ENCODE measurements around the gene TP53.

The TP53 gene

DNA sequence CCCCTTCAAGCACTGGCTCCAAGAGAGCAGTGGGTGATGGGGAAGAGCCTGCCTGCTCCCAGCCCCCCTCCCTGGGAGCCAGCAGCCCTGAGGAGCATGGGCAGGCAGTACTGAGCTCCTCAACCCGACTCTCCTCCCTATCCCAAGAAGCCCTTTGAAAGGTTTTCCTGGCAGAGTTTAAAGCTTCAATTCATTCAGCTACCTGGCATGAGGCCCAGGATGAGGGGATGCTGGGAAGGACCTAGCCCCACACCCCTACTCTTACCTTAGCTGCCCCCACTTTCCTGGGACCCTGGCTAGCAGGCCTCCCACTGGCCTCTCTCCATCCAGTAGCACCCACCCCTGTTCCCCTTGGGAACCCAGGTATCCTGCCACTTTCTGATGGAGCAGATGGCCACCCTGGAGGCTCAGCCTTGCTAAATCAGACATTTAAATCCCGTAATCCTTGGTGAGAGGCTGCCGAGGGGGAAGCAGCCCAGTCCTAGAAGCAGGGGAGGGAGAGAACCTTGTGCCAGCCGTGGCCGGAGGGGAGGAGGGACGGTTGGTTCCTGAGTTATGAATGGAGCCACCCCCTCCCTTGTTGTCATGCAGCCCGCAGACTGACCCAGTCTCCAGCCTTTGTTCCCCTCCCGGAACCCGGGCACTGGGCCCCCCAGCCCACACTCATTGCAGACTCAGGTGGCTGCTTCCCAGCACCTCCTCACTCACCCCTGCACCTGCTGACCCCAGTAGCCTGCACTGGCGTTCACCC lies 19.5 kb downstream of the TP53 start:
- no peak for DNase-seq
- Histone ChIP-seq H3K27me3 (no peaks in the 10 kb centered on the region), H3K9me3 (no peaks in the 10 kb centered on the region), H3K4me1 (no peaks in the 10 kb centered on the region), H3K36me3 (peaks cover 5% of the 10 kb centered on the region), H3K4me3 (ENCODE audit: low read depth, low read length) (no peak overlapping the region)
- TF ChIP-seq CTCF (IDR thresholded peaks at IDR 0.05; ENCODE audit: low read depth, low read length), result no peak

GRCh38 chr17:7656958-7657609 lies 30.2 kb downstream of the TP53 start:
- Histone ChIP-seq H3K27me3 (peaks cover 5% of the 10 kb centered on the region; the same call in 1 of the 2 replicates), H3K9me3 (no peaks in the 10 kb centered on the region), H3K4me1 (no peaks in the 10 kb centered on the region), H3K36me3 (no peaks in the 10 kb centered on the region), H3K4me3 (ENCODE audit: low read depth, low read length) (no peak overlapping the region)
- no peak for TF ChIP-seq CTCF (IDR thresholded peaks at IDR 0.05; ENCODE audit: low read depth, low read length)
- DNase-seq, result no peak

GRCh38 chr17:7655541-7655840 lies 31.8 kb downstream of the TP53 start:
- H3K9me3 ChIP-seq, result no peaks in the 10 kb centered on the region
- DNase-seq, result no peak
- H3K4me3 ChIP-seq (ENCODE audit: low read depth, low read length), result no peak overlapping the region
- no peaks in the 10 kb centered on the region for H3K36me3 ChIP-seq
- no peaks in the 10 kb centered on the region for H3K4me1 ChIP-seq
- peaks cover 17% of the 10 kb centered on the region for H3K27me3 ChIP-seq
- TF ChIP-seq CTCF (IDR thresholded peaks at IDR 0.05; ENCODE audit: low read depth, low read length), result no peak

GRCh38 chr17:7654832-7655540 lies 32.3 kb downstream of the TP53 start:
- TF ChIP-seq CTCF (IDR thresholded peaks at IDR 0.05; ENCODE audit: low read depth, low read length), result no peak

DNA sequence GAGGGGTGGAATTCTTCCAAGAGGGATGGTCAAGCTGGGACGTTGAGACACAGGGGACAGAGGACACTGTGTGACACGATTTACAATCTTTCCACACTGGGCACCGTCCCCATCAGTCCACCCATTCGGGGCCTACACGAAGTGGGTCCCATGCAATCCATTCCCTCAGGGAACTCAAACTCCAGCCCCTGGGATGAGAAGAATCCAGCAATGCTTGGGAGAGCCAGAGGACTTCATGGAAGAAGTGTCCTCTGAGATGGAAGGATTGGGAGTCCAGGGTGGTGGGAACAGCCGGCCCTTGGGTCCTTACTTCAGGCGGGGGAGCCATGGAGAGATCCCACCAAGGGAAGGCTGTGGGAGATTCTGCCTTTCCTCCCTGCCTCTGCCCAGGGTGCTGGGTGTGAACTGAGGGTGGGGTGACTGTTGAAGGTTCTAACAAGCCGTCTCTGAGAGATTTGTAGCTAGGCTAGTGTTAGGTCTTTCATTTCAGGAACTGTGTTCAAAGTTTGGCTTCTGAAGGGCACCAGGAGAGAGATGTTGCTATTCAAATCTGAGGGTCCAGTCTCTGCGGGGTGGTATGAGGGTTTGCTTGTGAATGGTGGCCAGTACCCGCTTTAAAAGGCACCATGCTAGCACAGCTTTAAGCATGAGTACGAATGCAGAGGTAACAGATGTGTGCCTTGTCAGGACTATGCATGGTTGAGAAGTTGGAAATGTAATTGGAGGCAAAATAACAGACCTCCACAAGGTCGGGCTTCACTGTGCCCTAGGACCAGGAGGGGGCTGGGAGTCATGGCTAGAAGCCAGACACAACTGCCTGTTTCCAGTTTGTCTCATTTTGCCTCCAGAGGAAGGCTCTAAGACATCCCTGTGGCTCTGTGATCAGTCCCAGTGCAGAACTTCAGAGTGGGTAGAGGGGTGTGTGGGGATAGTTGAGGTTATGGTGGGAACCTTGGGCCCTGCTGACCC lies 34.6 kb downstream of the TP53 start:
- no peak for TF ChIP-seq CTCF (IDR thresholded peaks at IDR 0.05; ENCODE audit: low read depth, low read length)
- peaks cover 17% of the 10 kb centered on the region for H3K27me3 ChIP-seq
- no peaks in the 10 kb centered on the region for H3K4me1 ChIP-seq
- H3K4me3 ChIP-seq (ENCODE audit: low read depth, low read length), result no peak overlapping the region
- no peaks in the 10 kb centered on the region for H3K36me3 ChIP-seq
- no peaks in the 10 kb centered on the region for H3K9me3 ChIP-seq
- no peak for DNase-seq

More at GRCh38 chr17:7654832-7655540, 32.3 kb downstream of the TP53 start:
- no peaks in the 10 kb centered on the region for H3K4me1 ChIP-seq
- H3K9me3 ChIP-seq, result no peaks in the 10 kb centered on the region
- no peak overlapping the region for H3K4me3 ChIP-seq (ENCODE audit: low read depth, low read length)
- peaks cover 17% of the 10 kb centered on the region for H3K27me3 ChIP-seq
- no peak for DNase-seq
- no peaks in the 10 kb centered on the region for H3K36me3 ChIP-seq
